PC-9 (cell line): ENCODE measurements around the gene B3GNT2. TPM values are rescaled to one million over a fixed set of nuclear protein-coding genes. Genes with fewer than 3 reads are reported as not detected.
A peak's percentile ranks its signal among the peaks of the same experiment; 100 is the strongest.

Experiments
- BruUV-seq: library from RNA; stranded (reverse); fragments of 400-500 nt; replicated peaks from 2 replicates; lab custom pipeline; 2021; lab: Mats Ljungman, UMichigan
- CTCF ChIA-PET: fragments of 300-600 bp; sonication (Branson Sonifier 250); formaldehyde crosslinking; loops from one replicate; lab custom pipeline; 2022; ENCODE audit warnings: antibody characterized with exemption; lab: Charles Lee
- POLR2A ChIA-PET: fragments of 300-600 bp; sonication (Branson Sonifier 250); formaldehyde crosslinking; loops from one replicate; lab custom pipeline; 2022; ENCODE audit warnings: antibody characterized with exemption; ENCODE audit not compliant: unreplicated experiment; lab: Charles Lee
- DNase-seq, 2 experiments: peaks; one replicate each; pipeline versions ENCODE4 v3.0.0 to v3.0.0-alpha.2; 2015 to 2022; ENCODE audit warnings: mixed read lengths in 1 of 2
- H2AFZ ChIP-seq: fragments of 200-600 bp; sonication (generic); 2 replicates; pipeline ENCODE4 v1.8.1; 2017; ENCODE audit warnings: antibody characterized with exemption
- H3F3A ChIP-seq: fragments of 200-600 bp; sonication (generic); 2 replicates; pipeline ENCODE4 v1.8.1; 2017; ENCODE audit warnings: antibody characterized with exemption, mild to moderate bottlenecking, low read depth; ENCODE audit not compliant: insufficient read depth
- H3K27ac ChIP-seq: fragments of 200-600 bp; sonication (generic); 2 replicates; pipeline ENCODE4 v1.6.1; 2016; ENCODE audit warnings: mixed run types
- H3K27me3 ChIP-seq: fragments of 200-600 bp; sonication (generic); 2 replicates; pipeline ENCODE4 v1.6.1; 2016; ENCODE audit warnings: low read depth, mixed run types; ENCODE audit not compliant: insufficient read depth
- H3K36me3 ChIP-seq: fragments of 200-600 bp; sonication (generic); 2 replicates; pipeline ENCODE4 v1.6.1; 2016; ENCODE audit warnings: low read depth, mixed run types
- H3K4me1 ChIP-seq: fragments of 200-600 bp; sonication (generic); replicated peaks from 2 replicates; pipeline ENCODE4 v1.6.1; 2016; ENCODE audit warnings: mixed run types; ENCODE audit not compliant: insufficient read depth
- H3K4me2 ChIP-seq: fragments of 200-600 bp; sonication (generic); 2 replicates; pipeline ENCODE4 v1.6.1; 2017; ENCODE audit warnings: mixed run types
- H3K4me3 ChIP-seq: fragments of 200-600 bp; sonication (generic); 2 replicates; pipeline ENCODE4 v1.6.1; 2016; ENCODE audit warnings: mixed run types
- H3K79me2 ChIP-seq: fragments of 200-600 bp; sonication (generic); 2 replicates; pipeline ENCODE4 v1.6.1; 2017; ENCODE audit warnings: low read depth, mixed run types
- H3K9me2 ChIP-seq: fragments of 200-600 bp; sonication (generic); 2 replicates; pipeline ENCODE4 v1.8.1; 2017; ENCODE audit warnings: mild to moderate bottlenecking; ENCODE audit not compliant: insufficient read depth
- H3K9me3 ChIP-seq: fragments of 200-600 bp; sonication (generic); 2 replicates; pipeline ENCODE4 v1.8.1; 2016; ENCODE audit warnings: low read depth; ENCODE audit not compliant: insufficient read depth
- H4K20me1 ChIP-seq: fragments of 200-600 bp; sonication (generic); 2 replicates; pipeline ENCODE4 v1.8.1; 2017; ENCODE audit not compliant: insufficient read depth
- EZH2 ChIP-seq: fragments of 200-600 bp; sonication (generic); IDR thresholded peaks from 2 replicates; pipeline ENCODE4 v1.8.0; 2017; ENCODE audit warnings: antibody characterized with exemption, low read depth
- intact Hi-C: fragments of 100-400 bp; cut with micrococcal nuclease; formaldehyde crosslinking; loops from one replicate; pipeline ENCODE4 v1.10.0; 2022; ENCODE audit not compliant: unreplicated experiment
- microRNA-seq: library from miRNA; unstranded; fragments of <30 nt; microRNA quantifications from one replicate; pipeline ENCODE4 v1.2.0, GENCODE V29; 2021; ENCODE audit warnings: borderline number of aligned reads, borderline replicate concordance
- total RNA-seq: library from RNA; stranded (reverse); gene quantifications from 2 replicates; pipeline ENCODE4 v1.2.3, GENCODE V29; 2021
- TF ChIP-seq, protein P1 (sequence below): fragments of 200-600 bp; sonication (generic); conservative IDR thresholded peaks from 2 replicates; pipeline ENCODE4 v1.6.1; 2017; ENCODE audit warnings: mixed run types, antibody characterized with exemption, mild to moderate bottlenecking, moderate library complexity

The B3GNT2 gene
- total RNA-seq, 1 experiment from 2014 or later = 30.8 TPM

GRCh38 chr2:62270728-62271127, 74.8 kb downstream of the B3GNT2 start:
- Histone ChIP-seq H3K9me2 (no peaks in the 10 kb centered on the region), H3K9me3 (peaks cover 3% of the 10 kb centered on the region; the same call in 1 of the 2 replicates), H3K36me3 (no peaks in the 10 kb centered on the region), H3K27me3 (no peaks in the 10 kb centered on the region), H3K4me2 (no peak overlapping the region), H2AFZ (no peak overlapping the region), H3K4me3 (no peak overlapping the region), H4K20me1 (no peaks in the 10 kb centered on the region), H3F3A (no peaks in the 10 kb centered on the region), H3K27ac (no peak overlapping the region), H3K79me2 (no peaks in the 10 kb centered on the region), H3K4me1 (no peaks in the 10 kb centered on the region)
- TF ChIP-seq, protein P1, sequence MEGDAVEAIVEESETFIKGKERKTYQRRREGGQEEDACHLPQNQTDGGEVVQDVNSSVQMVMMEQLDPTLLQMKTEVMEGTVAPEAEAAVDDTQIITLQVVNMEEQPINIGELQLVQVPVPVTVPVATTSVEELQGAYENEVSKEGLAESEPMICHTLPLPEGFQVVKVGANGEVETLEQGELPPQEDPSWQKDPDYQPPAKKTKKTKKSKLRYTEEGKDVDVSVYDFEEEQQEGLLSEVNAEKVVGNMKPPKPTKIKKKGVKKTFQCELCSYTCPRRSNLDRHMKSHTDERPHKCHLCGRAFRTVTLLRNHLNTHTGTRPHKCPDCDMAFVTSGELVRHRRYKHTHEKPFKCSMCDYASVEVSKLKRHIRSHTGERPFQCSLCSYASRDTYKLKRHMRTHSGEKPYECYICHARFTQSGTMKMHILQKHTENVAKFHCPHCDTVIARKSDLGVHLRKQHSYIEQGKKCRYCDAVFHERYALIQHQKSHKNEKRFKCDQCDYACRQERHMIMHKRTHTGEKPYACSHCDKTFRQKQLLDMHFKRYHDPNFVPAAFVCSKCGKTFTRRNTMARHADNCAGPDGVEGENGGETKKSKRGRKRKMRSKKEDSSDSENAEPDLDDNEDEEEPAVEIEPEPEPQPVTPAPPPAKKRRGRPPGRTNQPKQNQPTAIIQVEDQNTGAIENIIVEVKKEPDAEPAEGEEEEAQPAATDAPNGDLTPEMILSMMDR = no peak
- TF ChIP-seq EZH2 = no peak
- intact Hi-C loops = no loop called here
- CTCF ChIA-PET = no interaction called here
- peak in 1 of 2 experiments; percentile 19 for DNase-seq
- POLR2A ChIA-PET = no interaction called here
- BruUV-seq = no TSS peak

Small RNAs within 50 kb of the gene (microRNA-seq; reads per million reads assigned to microRNA genes)
- not detected for gene MIR5192
